NCI-H460 (cell line): ENCODE data around the gene PTGIR. TPM values are rescaled to one million over a fixed set of nuclear protein-coding genes. Genes with fewer than 3 reads are reported as not detected.
"Not testable (repeated sequence)": the region's sequence is repeated elsewhere in the genome, so short reads cannot be mapped to it uniquely, and the experiment has no call there.

ENCODE experiments used
- DNase-seq: peaks from one replicate; pipeline ENCODE4 v3.0.0-alpha.2; 2016; ENCODE audit warnings: low read depth; ENCODE audit errors: extremely low read depth
- total RNA-seq: library from RNA; depleted of rRNA; stranded (reverse); fragments of >200 nt; shearing (Covaris generic); gene quantifications from 2 replicates; pipeline ENCODE4 v1.2.3, GENCODE V29; 2014

PTGIR gene
- total RNA-seq, 1 experiment from 2014 or later: not detected

DNA sequence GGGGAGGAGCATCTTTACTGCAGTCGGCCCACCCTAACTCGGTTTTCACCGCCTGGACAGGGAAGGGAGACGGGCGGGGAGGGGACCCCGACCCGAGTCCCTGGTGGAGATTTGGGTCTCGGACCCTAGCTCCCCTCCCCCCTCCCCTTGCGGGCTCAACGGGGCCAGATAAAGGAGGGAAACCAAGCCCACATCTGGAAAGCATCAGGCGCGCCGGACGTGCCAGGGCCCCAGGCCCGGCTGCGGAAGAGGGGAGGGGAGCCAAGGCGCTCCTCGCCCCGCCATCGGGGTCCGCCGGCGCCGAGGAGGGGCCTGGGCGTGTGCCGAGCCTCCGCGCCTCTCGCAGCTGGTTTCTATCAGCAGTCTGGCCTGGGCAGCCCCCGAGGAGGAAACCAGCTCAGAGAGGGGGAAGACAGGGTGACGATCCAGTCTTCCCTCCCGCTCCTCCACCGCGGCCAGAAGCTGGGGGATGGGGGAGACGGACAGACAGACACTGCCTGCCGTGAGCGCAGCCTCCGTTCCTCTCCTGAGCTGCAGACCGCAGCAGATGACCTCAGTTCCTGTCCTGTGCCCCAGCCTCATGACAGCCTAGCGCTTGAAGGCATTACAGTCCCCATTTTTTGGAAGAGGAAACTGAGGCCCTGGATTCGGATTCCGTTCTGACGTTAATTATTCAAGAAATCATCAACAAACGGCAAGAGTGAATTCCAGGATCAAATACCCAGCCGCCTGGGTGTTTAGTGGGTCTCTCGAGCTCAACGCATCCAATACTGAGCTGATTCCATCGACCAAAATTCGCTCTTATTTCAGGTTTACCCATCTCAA, 14.7 kb upstream of the PTGIR start:
- no peak for DNase-seq

DNA sequence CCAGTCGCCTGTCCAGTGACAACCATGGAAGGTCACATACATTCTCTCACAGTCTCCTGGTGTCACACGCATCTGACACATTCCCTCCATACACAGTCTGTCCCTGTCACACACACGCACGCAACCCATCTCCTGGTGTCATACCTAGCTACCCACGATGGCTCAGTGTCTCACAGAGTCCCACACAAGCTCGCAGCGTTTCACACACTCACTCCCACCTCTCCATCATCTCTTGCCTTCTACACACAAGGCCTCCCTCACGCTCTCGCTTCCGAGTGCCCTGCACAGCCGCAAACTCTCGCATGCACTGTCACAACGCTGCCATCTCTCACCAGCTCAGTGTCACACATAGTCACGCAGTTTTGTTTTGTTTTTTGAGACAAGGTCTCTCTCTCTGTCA, 12.3 kb upstream of the PTGIR start:
- no peak for DNase-seq

DNA sequence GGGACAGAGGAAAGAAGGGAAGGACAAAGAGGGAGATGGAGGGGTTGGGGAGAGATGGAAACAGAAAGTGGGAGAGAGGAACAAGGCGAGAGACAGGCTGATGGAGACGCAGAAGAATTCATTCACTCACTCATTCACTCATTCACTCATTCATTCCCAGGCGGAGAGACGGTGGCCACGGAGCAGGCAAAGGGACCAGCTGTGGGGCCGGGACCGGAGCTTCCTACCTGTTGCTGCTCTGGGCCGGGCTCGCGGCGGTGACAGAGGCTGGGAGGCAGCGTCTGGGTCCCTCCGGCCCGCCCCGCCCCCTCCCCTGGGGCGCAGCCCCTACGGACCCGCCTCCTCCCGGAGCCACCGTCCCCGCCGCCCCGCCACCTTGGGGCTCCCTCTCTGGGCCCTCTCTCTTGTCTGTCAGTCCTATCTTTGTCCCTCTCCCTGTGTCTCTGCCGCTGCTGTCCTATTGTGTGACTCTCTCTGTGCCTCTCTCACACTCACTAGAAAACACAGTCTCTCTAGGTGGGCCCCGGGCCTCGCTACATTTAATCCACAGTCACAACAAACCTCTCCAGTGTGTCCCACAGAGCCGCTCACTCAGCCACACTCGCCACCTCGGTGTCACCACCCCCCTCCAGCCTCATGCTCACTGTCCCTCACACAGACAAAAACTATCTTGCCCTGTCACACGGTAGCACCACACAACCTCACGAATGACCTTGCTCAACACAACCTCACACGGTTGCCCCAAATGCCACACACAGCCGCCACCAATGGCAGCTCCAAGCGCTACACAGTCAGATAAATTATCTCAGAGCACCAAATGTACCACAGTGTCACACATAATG, 11.3 kb upstream of the PTGIR start, which contains the start of gene GNG8:
TSS of gene GNG8 (minus strand) at position 283 of the 842 bp plus-strand sequence. CDS start 1,520 bp downstream, outside the sequence.
- DNase-seq: no peak

DNA sequence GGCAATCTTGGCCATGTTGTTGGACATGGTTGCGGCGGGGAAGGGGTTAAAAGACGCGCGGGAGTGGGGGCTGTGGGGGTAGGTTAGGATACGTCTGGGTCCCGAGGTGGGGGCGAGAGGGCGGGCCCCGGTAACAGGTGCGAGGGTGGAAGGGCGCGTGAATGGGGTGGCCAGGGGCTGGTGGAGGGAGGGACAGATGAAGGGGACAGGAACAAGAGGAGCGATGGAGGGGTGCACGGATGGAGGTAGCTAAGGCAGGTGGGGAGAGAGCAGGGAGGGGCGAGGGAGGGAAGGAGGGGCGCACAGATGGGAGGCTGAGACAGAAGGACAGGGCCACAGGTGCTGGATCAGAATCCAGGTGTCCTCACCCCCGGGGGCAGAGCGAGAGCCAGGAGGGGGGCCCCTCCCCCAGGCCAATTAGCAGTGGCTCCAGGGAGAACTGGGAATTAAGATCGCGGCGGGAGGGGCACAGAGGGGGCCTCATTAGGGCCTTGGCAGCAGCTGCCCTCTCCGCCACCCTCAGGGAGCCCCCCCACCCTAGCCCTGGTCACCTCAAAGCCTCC, 9.8 kb upstream of the PTGIR start:
- no peak for DNase-seq

DNA sequence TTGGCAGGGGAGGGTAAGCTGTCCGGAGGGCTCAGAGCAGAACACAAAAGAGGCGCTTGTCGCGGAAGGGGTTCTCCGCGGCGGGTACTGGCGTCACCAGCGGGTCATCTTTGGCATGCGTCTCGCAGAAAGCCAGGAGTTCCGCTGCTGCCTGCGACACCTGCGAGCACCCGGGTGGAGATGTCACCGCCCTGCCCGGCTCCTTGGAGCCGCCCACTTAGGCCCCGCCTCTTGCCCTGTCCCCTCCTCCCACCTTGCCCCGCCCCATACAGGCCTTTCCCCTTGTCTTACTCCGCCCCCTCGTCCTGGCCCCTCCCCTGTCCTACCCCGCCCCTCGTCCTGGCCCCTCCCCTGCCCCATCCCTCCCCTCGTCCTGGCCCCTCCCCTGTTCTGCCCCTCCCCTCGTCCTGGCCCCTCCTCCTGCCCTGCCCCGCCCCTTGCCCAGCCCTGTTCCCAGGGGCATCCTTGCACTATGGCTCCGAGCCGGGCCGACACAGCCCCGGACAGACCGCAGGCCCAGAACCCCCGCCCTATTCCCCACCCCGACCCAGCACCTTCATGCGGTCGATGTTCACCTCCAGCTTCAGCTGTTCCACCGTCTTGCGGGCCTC, 9.3 kb upstream of the PTGIR start:
- peak; percentile 85 for DNase-seq

DNA sequence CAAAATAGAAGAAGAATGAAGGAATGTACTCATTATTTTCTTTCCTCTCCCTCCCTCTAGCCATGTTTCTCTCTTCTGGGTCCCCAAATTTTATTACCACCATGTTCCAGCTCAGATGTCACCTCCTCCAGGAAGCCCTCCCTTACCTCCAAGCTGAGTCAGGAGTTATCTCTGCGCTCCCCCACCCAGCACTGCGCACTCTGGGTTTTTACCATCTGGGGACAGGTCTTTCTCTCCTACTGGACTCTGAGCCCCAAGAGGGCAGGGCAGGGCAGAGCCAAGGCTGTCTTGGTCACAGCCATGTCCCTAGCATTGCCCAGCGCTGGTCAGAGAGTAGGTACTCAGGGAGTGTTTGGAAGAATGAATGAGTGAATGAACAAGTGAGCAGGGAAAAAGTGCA, 8.2 kb upstream of the PTGIR start:
- DNase-seq: no peak

DNA sequence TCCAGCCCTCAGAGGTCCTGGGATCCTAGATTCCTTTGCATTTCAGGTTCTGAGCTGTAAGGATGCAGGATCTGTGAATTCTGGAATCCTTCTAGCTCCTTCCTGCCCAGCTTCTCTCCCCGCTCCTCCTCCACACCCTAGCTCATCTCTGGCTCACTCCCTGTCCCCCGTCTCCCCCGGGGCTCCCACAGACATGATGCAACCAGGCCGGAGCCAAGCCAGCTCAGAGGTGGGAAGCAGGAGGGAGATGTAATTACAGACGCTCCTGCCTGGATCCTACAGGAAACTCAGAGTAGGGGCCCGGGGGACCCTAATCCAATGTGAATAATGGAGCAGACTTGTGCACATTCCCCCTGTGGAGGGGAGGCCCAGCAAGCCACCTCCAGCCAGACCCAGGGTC, 6.6 kb upstream of the PTGIR start:
- no peak for DNase-seq

DNA sequence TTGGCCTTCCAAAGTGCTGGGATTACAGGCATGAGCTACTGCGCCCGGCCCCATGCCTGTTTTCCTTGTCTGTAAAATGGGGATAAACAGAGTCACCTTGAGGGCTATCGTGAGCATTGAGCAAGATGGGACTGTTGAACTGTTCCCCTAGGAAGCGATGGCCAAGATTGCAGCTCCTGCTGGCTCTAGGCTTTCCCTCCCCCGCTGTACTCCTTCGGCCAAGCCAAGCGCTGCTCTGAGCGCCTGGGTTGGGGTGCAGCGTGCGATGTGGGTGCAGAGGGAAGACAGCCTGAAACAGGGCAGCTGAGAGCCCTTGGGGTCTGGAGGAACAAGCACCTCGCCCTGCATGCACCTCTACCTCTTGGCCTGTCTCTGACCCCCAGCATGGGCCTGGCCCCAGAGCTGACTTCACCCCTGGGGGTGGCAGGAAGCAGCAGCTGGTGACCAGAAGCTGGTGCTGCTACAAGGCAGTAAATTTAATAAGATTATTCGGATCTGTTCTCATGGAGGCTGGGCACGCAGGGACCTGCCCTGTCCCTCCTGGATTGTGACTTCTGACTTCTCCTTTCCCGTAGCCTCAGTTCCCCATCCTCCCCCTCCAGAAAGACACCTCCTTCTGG, 5.8 kb upstream of the PTGIR start:
- DNase-seq: no peak

DNA sequence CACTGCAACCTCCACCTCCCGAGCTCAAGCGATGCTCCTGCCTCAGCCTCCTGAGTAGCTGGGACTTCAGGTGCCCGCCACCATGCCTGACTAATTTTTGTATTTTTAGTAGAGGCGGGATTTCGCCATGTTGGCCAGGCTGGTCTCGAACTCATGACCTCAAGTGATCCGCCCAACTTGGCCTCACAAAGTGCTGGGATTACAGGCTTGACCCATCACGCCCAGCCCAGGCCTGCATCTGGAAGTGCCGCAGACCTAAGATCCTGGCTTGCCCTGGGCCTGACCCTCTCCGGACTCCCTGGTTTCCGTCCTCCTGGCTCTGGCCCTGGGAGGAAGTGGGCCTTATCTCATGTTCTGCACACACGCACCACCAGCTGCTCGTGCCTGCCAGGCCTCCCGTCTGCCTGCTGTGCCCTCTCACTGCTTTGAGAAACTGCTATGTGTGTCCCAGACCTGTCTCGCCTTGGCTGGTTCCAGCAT, 4.7 kb upstream of the PTGIR start:
- DNase-seq: no peak

DNA sequence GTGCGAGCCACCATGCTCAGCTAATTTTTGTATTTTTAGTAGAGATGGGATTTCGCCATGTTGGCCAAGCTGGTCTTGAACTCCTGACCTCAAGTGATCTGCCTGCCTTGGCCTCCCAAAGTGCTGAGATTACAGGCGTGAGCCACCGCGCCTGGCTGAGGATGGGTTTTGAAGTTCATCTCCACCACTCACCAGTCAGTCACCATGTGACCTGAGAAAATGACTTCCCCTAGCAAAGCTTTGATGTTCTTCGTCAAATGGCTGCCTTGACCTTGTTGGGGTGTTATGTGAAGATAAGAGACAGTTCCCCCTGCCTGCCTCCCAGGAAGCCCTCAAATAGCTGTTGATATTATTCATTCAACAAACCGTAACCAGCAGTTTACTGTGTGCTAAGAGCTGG, 4.1 kb upstream of the PTGIR start:
- DNase-seq: not testable (repeated sequence)

DNA sequence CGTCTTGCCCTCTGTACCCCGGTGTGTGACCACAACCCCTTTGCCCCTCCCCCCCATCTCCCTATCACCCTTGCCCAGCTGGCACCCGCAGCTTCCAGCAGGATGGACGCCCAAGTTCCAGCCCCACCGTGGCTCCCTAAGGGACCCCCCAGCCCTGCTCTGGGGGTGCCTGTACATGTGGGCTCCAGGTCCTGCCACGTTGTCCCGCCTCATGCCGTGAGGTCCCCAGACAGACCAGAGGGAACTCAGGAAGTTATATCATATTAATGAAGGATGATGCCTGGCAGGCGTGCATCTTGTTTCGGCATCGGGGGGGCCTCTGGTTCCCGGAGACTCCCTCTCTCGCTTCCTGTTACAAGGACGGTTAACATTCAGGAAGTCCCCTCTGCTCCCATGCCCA, 1.6 kb upstream of the PTGIR start:
- DNase-seq: no peak

DNA sequence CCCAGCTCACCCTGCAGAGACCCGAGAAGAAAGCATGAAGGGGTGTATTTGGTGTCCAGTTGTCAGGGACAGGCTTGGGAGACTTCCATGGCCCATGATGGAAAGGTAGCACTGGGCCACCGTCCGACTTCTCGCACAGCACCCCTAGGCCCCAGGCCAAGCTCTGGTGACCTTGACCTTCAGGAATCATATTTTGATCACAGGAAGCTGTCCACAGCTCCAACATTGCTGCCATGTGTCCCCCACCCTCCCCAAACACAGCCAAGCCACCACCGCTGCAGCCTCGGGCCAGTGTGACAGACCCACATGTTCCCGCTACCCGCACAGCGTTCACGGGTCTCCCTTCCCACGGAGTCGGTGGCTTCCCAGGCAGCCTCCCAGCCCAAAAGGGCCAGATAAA, 842 bp upstream of the PTGIR start:
- DNase-seq: no peak

DNA sequence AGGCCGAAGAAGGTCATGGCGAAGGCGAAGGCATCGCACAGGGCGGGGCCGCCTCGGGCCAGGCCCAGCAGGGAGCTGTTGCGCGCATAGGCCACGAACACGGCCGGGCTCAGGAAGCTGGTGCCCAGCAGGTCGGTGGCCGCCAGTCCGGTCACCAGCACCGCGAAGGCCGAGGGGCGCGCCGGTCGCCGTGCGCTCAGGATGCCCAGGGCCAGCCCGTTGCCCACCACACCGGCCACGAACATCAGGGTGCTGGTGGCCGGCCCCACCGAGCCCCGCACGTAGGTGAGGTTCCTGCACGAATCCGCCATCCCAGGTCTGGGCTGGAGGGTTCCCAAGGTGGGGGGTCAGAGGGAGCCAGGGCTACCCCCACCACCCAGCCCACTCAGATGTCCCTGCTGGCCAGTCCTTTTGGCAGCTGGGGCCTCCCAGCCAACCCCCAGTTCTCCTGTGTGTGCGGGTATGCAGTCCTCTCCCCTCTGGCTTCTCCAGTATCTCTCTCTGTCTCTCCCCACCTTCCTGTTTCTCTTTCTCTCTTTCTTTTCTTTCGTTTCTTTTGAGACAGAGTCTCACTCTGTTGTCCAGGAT, 880 bp downstream of the PTGIR start:
- DNase-seq: no peak

DNA sequence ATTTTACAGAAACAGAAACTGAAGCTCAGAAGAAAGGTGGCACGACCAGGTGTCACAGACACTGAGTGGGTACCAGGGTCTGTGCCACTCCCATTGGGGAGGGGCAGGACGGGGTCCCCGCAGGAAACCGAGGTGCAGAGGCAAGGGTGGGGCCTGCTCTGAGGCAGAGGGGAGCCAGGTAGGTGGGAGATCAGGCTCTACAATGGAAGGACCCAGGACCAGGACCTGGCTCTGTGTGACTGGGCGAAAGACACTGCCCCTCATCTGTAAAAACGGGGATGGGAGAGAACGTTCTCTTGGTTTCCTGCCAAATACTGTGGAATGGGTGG, 2.8 kb downstream of the PTGIR start:
- no peak for DNase-seq

DNA sequence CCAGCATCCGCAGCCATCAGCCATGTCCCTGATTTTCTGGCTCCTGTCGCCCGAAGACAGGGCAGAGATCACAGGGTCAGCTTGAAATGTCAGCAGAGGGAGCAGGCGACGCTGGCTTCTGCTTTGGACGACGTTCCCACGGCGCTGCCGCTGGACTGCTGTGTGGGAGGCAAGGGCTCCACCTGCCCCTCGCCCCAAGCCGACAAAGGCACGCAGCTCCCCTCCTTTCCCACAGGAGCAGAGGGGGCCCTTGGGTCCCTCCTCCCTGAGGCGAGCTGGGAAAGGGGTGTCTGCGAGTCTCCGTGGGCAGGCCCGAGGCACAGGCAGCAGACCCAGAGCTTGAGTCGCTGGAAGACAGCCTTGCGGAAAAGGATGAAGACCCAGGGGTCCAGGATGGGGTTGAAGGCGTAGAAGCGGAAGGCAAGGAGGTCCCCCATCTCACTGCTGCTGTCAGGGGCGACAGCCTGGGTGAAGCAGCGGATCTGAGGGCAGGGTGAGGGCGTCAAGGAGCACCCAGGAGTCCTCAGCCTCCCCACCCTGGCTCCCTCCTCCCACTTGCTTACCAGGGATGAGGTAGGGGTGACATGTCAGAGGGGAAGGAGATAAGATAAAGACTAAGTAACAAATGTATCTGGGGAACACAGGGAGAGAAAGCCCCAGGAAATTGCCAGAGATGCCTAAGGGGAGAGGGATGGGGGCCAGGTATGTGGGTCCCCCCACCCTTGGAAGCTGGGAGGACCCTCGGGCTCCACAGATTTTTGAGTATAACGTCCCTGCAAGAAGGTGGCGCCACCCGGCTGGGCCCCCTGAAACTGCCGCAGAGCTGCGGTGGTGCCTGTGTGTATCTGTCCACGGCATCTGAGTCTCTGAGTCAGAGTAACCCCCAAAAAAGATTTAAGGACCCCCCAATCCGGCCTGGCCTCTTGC, 3.4 kb downstream of the PTGIR start:
- DNase-seq: no peak

DNA sequence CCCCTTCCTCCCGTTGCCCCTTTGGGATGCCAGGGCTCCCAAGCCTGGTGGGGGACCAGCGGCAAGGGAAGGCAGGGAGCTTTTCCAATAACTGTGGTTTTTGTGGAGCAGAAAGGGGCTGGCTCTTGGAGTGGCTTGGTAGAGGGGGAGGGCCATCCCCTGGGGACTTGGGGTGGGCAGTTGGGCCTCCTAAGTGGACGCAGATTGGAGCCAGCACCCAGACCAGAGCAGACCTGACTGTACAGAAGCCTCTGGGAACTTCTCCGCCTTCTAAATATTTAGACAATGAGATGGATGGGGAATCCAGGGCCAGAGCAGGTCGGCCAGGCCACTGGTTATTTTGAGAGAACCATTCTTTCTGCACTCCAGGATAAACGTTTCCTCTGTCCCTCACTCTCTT, 4.2 kb downstream of the PTGIR start:
- DNase-seq: no peak

DNA sequence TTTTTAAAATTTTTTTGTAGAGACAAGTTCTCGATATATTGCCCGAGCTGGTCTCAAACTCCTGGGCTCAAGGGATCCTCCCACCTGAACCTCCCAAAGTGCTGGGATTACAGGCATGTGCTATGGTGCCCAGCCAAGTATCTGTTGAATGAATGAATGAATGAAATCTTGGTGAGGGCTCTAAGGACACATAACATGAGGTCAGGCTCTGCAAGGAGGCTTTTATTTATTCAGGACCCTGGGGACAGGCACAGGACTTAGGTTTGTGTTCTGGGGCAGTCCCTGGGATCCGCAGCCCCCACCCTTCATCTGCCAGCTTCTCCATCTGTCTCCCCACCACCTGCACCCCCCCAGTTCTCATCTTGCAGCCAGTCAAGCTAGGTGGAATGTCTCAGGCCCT, 4.6 kb downstream of the PTGIR start:
- DNase-seq: no peak

DNA sequence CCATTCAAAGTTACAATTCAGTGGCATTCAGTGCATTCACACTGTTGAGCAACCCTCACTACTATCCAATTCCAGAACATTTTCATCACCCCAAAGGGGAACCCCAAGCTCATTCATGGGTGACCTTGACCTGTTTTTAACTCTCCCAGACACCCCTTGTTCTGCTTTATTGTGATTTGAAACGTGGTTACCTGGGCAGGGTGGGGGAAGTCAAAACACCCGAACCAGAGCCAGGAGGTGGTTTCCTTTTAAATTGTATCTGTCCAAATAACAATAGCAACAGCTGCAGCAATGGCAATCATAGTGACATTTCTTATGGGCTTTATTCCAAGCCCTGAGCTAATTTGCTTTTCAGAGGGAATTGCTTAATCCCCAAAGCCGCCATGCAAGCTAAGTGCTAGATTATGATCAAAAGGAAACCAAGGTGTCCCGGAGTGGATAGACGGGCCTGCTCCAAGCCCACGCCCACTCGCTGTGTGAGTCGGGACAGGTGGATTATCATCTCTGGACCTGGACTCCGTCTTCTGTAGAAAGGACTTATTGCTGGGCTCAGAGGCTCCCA, 6.1 kb downstream of the PTGIR start:
- no peak for DNase-seq

DNA sequence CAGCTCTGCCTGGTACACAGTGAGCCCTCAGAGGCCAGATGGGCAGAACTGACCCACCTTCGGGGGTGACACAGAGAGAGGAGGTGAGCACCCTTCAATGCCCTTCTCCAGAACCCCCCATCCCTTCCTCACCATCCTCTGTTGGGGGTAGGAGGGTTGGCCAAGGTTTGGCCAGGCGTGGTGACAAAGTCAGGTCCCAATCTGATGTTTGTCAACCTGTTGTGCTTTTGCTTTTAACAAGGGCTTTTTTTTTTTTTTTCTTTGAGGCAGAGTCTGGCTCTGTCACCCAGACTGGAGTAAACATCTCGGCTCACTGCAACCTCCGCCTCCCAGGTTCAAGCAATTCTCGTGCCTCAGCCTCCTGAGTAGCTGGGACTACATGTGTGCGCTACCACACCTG, 7.3 kb downstream of the PTGIR start:
- no peak for DNase-seq
